H9 (cell line): ENCODE results near the gene ZBTB44. TPM values are rescaled to one million over a fixed set of nuclear protein-coding genes. Genes with fewer than 3 reads are reported as not detected.

Source experiments
- DNase-seq: peaks from one replicate; pipeline ENCODE4 v3.0.0-alpha.2; 2017
- H2AFZ ChIP-seq: one replicate; pipeline ENCODE4 v1.6.1; 2013; ENCODE audit warnings: mild to moderate bottlenecking, low read length, control low read depth, moderate library complexity
- H2AK5ac ChIP-seq: 2 replicates; pipeline ENCODE4 v1.6.1; 2013; ENCODE audit warnings: low read length, control low read depth, mixed read lengths; ENCODE audit not compliant: insufficient read length
- H2BK120ac ChIP-seq: one replicate; pipeline ENCODE4 v1.6.1; 2013; ENCODE audit warnings: low read depth, mild to moderate bottlenecking, low read length, control low read depth, inconsistent platforms; ENCODE audit not compliant: poor library complexity, severe bottlenecking
- H2BK12ac ChIP-seq: 2 replicates; pipeline ENCODE4 v1.6.1; 2013; ENCODE audit warnings: low read length, control low read depth, mixed read lengths, low read depth; ENCODE audit not compliant: insufficient read length
- H2BK15ac ChIP-seq: 2 replicates; pipeline ENCODE4 v1.6.1; 2013; ENCODE audit warnings: low read depth, low read length, control low read depth
- H2BK20ac ChIP-seq: one replicate; pipeline ENCODE4 v1.6.1; 2013; ENCODE audit warnings: low read depth, mild to moderate bottlenecking, low read length, control low read depth, inconsistent platforms; ENCODE audit not compliant: poor library complexity, severe bottlenecking
- H2BK5ac ChIP-seq: 2 replicates; pipeline ENCODE4 v1.6.1; 2013; ENCODE audit warnings: low read length, control low read depth, mixed read lengths; ENCODE audit not compliant: insufficient read length
- H3K14ac ChIP-seq: 2 replicates; pipeline ENCODE4 v1.6.1; 2013; ENCODE audit warnings: low read length, control low read depth; ENCODE audit not compliant: insufficient read depth
- H3K18ac ChIP-seq: 2 replicates; pipeline ENCODE4 v1.6.1; 2013; ENCODE audit warnings: low read depth, mild to moderate bottlenecking, mixed read lengths, low read length, control low read depth; ENCODE audit not compliant: insufficient read length
- H3K23ac ChIP-seq: 2 replicates; pipeline ENCODE4 v1.6.1; 2013; ENCODE audit warnings: low read length, control low read depth, mixed read lengths, low read depth; ENCODE audit not compliant: insufficient read length
- H3K23me2 ChIP-seq: 2 replicates; pipeline ENCODE4 v1.6.1; 2013; ENCODE audit warnings: low read depth, mild to moderate bottlenecking, mixed read lengths, low read length, control low read depth; ENCODE audit not compliant: insufficient read length, poor library complexity, severe bottlenecking
- H3K27ac ChIP-seq: 2 replicates; pipeline ENCODE4 v1.5.1; 2013; ENCODE audit warnings: low read length, control low read depth, mixed read lengths, low read depth; ENCODE audit not compliant: insufficient read length
- H3K27me3 ChIP-seq: 2 replicates; pipeline ENCODE4 v1.6.1; 2013; ENCODE audit warnings: low read length, control low read depth, inconsistent platforms; ENCODE audit not compliant: insufficient read depth
- H3K4ac ChIP-seq: 2 replicates; pipeline ENCODE4 v1.6.1; 2013; ENCODE audit warnings: low read depth, mild to moderate bottlenecking, control low read depth, inconsistent platforms, low read length, moderate library complexity
- H3K4me1 ChIP-seq: 2 replicates; pipeline ENCODE4 v1.6.1; 2013; ENCODE audit warnings: low read length, control low read depth, inconsistent platforms; ENCODE audit not compliant: insufficient read depth
- H3K4me2 ChIP-seq: 2 replicates; pipeline ENCODE4 v1.6.1; 2013; ENCODE audit warnings: low read length, control low read depth, mixed read lengths; ENCODE audit not compliant: insufficient read length, insufficient read depth
- H3K56ac ChIP-seq: 2 replicates; pipeline ENCODE4 v1.6.1; 2013; ENCODE audit warnings: low read depth, mild to moderate bottlenecking, mixed read lengths, low read length, control low read depth; ENCODE audit not compliant: insufficient read length
- H3K79me1 ChIP-seq: 2 replicates; pipeline ENCODE4 v1.6.1; 2013; ENCODE audit warnings: low read depth, mild to moderate bottlenecking, moderate library complexity, low read length, control low read depth, inconsistent platforms; ENCODE audit not compliant: insufficient read depth, poor library complexity, severe bottlenecking
- H3K79me2 ChIP-seq: 2 replicates; pipeline ENCODE4 v1.6.1; 2013; ENCODE audit warnings: low read length, control low read depth, inconsistent platforms; ENCODE audit not compliant: insufficient read depth
- H3K9ac ChIP-seq: 2 replicates; pipeline ENCODE4 v1.6.1; 2013; ENCODE audit warnings: low read length, control low read depth, mixed read lengths; ENCODE audit not compliant: insufficient read length; ENCODE audit errors: extremely low read depth
- H3K9me3 ChIP-seq: one replicate; pipeline ENCODE4 v1.6.1; 2013; ENCODE audit warnings: low read depth, low read length, inconsistent platforms; ENCODE audit not compliant: control insufficient read depth
- H3T11ph ChIP-seq: one replicate; pipeline ENCODE4 v1.6.1; 2013; ENCODE audit warnings: mild to moderate bottlenecking, low read length, control low read depth, inconsistent platforms
- H4K20me1 ChIP-seq: one replicate; pipeline ENCODE4 v1.6.1; 2013; ENCODE audit not compliant: control insufficient read depth, insufficient read length, insufficient read depth
- H4K5ac ChIP-seq: 2 replicates; pipeline ENCODE4 v1.6.1; 2013; ENCODE audit warnings: low read depth, mild to moderate bottlenecking, mixed read lengths, low read length, control low read depth; ENCODE audit not compliant: insufficient read length
- H4K8ac ChIP-seq: replicated peaks from 2 replicates; pipeline ENCODE4 v1.6.1; 2013; ENCODE audit warnings: low read length, control low read depth, mixed read lengths, low read depth; ENCODE audit not compliant: insufficient read length
- H4K91ac ChIP-seq: 2 replicates; pipeline ENCODE4 v1.6.1; 2013; ENCODE audit warnings: low read depth, mild to moderate bottlenecking, moderate library complexity, mixed read lengths, low read length, control low read depth; ENCODE audit not compliant: insufficient read length
- H3K27ac Mint-ChIP-seq, 3 experiments: 2 replicates in 2 of 3; 3 replicates in 1 of 3; pipeline ENCODE4 v1.8.0; 2020 to 2021; ENCODE audit warnings: mixed read lengths in 3 of 3, mild to moderate bottlenecking in 1 of 3, moderate library complexity in 1 of 3
- H3K27me3 Mint-ChIP-seq: 2 replicates; pipeline ENCODE4 v1.8.0; 2021; ENCODE audit warnings: low read depth, mild to moderate bottlenecking, moderate library complexity, mixed read lengths
- H3K36me3 Mint-ChIP-seq, 3 experiments: 2 replicates in 2 of 3; 3 replicates in 1 of 3; pipeline ENCODE4 v1.8.0; 2020 to 2021; ENCODE audit warnings: low read depth in 3 of 3, mixed read lengths in 3 of 3; ENCODE audit not compliant: insufficient read depth in 1 of 3
- H3K4me1 Mint-ChIP-seq, 2 experiments: 2 replicates each; pipeline ENCODE4 v1.8.0; 2020; ENCODE audit warnings: mixed read lengths in 2 of 2
- H3K4me3 Mint-ChIP-seq, 2 experiments: 2 replicates in 1 of 2; 3 replicates in 1 of 2; pipeline ENCODE4 v1.8.0; 2020 to 2021; ENCODE audit warnings: mild to moderate bottlenecking in 2 of 2, mixed read lengths in 2 of 2, moderate library complexity in 1 of 2
- H3K9me3 Mint-ChIP-seq, 2 experiments: 2 replicates in 1 of 2; 3 replicates in 1 of 2; pipeline ENCODE4 v1.8.0; 2020; ENCODE audit warnings: mild to moderate bottlenecking in 2 of 2, mixed read lengths in 2 of 2, moderate library complexity in 1 of 2
- WGBS: extraction: QIAGEN DNeasy Blood & Tissue Kit; methylation state at CpG from one replicate; pipeline ENCODE4 v1.1.7; 2013; ENCODE audit warnings: missing lambda C conversion rate, low lambda C conversion rate, mixed read lengths; ENCODE audit not compliant: insufficient read length; ENCODE audit errors: extremely low coverage; 5-methylcytosine and 5-hydroxymethylcytosine counted together
- total RNA-seq: library from RNA; stranded (reverse); gene quantifications from 2 replicates; pipeline ENCODE4 v1.2.1, GENCODE V29; 2021
- TF ChIP-seq, protein P1 (sequence below): fragments of 200-600 bp; sonication (generic); conservative IDR thresholded peaks from 3 replicates; pipeline ENCODE4 v1.8.0; 2021; ENCODE audit warnings: antibody characterized with exemption, mild to moderate bottlenecking

Gene ZBTB44
- total RNA-seq, 1 experiment from 2014 or later = 67.7 TPM

DNA sequence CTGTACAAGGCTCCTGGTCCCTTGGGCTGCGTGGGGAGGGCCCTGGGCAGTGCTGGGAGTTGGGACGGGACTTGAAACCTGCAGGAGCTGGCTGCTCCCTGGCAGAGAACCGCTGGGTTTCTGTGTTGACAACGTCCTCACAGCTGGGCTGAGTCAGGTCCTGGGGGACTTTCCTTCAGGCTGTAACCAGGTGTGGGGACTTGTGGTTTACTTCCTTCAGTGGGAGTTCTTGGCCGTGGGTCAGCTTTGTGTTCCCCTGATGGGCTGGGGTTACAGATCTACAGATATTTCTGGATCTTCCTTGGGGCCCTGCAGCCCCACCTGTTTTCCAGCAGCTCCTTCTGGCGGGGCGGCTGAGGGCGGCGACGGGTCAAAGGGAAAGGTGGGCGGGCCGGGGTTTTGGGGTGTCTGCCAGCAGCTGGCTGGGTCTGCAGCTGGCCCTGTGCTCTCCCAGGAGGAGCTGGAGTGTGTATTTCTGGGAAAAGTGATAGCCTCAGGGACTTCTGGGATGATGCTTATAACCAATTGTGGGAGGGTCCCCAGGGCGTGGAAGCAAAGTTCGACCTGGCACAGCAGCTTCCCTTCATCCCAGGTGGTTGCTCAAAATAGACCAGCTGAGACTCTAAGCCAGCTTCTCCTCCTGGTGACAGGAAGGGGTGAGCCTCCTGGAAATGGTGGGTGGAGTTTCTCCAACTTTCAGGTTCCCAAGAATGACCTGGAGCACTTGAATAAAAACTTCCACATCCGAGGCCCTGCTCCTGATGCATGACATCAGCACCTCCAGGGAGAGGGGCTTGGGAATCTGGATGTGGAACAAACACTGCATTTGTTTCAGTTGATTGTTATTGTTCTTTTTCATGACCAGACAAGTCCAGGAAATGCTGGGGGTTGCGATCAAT, 136.0 kb downstream of the ZBTB44 start:
- Mint-ChIP-seq H3K4me1 (peaks cover 9% of the 10 kb centered on the region in 2 experiments; a peak in 2 of 4 replicates), H3K9me3 (peaks cover 4 to 6% of the 10 kb centered on the region in 2 experiments; a peak in 4 of 5 replicates), H3K36me3 (peaks cover 2 to 9% (median 8%) of the 10 kb centered on the region in 3 experiments; a peak in 4 of 7 replicates), H3K27me3 (peaks cover 10% of the 10 kb centered on the region), H3K27ac (no peak overlapping the region), H3K4me3 (no peak overlapping the region)
- Histone ChIP-seq H3K14ac (no peak overlapping the region), H3K23me2 (no peaks in the 10 kb centered on the region), H3K56ac (no peak overlapping the region), H2BK15ac (no peak overlapping the region), H2BK120ac (no peak overlapping the region), H3K9me3 (no peaks in the 10 kb centered on the region), H4K20me1 (peaks cover 3% of the 10 kb centered on the region), H3T11ph (no peak overlapping the region), H2AK5ac (no peak overlapping the region), H3K79me1 (no peaks in the 10 kb centered on the region), H3K18ac (no peak overlapping the region), H2AFZ (no peak overlapping the region), H3K9ac (no peak overlapping the region), H3K27me3 (no peaks in the 10 kb centered on the region), H3K4me2 (no peak overlapping the region), H3K23ac (no peak overlapping the region), H4K91ac (no peak overlapping the region), H3K4me1 (peaks cover under 1% of the 10 kb centered on the region; the same call in 1 of the 2 replicates), H3K27ac (no peak overlapping the region), H4K5ac (no peak overlapping the region), H4K8ac (no peak overlapping the region), H2BK5ac (no peak overlapping the region), H3K4ac (no peak overlapping the region), H2BK12ac (no peak overlapping the region), H2BK20ac (no peak overlapping the region), H3K79me2 (no peaks in the 10 kb centered on the region)
- DNase-seq = no peak
- TF ChIP-seq, protein P1, sequence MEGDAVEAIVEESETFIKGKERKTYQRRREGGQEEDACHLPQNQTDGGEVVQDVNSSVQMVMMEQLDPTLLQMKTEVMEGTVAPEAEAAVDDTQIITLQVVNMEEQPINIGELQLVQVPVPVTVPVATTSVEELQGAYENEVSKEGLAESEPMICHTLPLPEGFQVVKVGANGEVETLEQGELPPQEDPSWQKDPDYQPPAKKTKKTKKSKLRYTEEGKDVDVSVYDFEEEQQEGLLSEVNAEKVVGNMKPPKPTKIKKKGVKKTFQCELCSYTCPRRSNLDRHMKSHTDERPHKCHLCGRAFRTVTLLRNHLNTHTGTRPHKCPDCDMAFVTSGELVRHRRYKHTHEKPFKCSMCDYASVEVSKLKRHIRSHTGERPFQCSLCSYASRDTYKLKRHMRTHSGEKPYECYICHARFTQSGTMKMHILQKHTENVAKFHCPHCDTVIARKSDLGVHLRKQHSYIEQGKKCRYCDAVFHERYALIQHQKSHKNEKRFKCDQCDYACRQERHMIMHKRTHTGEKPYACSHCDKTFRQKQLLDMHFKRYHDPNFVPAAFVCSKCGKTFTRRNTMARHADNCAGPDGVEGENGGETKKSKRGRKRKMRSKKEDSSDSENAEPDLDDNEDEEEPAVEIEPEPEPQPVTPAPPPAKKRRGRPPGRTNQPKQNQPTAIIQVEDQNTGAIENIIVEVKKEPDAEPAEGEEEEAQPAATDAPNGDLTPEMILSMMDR = no peak
- WGBS = no CpG with 5 or more reads among the region's 16 CpGs
